ENCODE measurements around the gene URAD.

- TF ChIP-seq POLR2A (IDR thresholded peaks at IDR 0.05): no peak
- TF ChIP-seq, protein P1, sequence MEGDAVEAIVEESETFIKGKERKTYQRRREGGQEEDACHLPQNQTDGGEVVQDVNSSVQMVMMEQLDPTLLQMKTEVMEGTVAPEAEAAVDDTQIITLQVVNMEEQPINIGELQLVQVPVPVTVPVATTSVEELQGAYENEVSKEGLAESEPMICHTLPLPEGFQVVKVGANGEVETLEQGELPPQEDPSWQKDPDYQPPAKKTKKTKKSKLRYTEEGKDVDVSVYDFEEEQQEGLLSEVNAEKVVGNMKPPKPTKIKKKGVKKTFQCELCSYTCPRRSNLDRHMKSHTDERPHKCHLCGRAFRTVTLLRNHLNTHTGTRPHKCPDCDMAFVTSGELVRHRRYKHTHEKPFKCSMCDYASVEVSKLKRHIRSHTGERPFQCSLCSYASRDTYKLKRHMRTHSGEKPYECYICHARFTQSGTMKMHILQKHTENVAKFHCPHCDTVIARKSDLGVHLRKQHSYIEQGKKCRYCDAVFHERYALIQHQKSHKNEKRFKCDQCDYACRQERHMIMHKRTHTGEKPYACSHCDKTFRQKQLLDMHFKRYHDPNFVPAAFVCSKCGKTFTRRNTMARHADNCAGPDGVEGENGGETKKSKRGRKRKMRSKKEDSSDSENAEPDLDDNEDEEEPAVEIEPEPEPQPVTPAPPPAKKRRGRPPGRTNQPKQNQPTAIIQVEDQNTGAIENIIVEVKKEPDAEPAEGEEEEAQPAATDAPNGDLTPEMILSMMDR (IDR thresholded peaks at IDR 0.05): no peak
- no peak for TF ChIP-seq POLR2AphosphoS5 (IDR thresholded peaks at IDR 0.05)
- TF ChIP-seq EP300 (IDR thresholded peaks at IDR 0.05): no peak
Observed at GRCh38 chr13:27971236-27971645, 17.3 kb downstream of the URAD start.
